GM18502 (cell line): Measurements from ENCODE around the gene NUMA1.

Source experiments
- ATAC-seq: cut with Tn5 transposase; IDR thresholded peaks from one replicate; pipeline ENCODE4 v1.9.1; 2021; ENCODE audit warnings: mild to moderate bottlenecking; ENCODE audit not compliant: unreplicated experiment, poor library complexity

Gene NUMA1

DNA sequence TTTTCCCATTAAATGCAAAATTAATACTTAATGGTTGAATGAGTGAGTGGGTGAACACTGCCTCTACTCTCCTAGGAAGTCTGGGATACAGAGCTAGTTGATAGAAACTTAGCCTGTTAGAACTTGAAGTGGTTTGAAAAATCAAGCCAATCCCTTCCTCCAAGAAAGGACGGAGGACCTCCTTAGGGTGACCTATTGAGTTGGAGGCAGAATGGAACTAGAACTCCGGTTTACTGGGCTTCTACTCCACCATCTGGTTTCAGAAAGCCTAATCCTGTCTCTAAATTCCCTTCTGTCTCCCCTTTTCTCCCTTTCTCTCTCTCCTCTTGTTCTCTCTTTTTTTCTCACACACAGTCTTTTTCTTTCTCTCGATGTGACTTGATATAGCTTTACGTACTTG, 101.2 kb downstream of the NUMA1 start:
- no peak for ATAC-seq

DNA sequence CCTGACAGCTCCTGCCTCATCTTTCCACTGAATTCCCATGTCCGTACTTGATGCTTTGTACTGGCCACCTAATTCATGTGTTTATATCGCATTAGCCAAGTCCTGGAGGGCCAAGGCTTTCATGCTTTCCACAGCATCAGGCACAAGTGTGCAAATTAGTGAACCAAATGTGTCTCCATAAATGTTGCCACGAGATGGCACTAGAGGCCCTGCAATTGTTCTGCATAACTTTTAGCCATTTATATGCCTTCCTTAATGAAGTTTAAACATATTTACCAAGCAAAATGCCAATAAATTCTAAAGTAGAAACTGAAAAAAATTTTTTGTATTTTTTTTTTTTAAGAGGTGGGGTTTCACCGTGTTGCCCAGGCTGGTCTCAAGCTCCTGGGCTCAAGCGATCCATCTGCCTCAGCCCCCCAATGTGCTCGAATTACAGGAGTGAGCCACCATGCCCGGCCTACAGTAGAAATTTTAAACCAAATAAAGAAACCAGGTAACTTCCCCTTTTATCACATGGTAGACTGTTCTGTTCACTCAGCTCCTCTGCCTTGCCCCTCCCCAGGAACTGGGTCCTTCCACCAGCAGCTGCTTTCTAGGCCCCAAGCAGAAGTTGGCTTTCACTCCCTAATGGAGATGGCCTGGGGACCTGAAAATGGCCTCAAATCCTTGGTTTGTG, 102.5 kb downstream of the NUMA1 start:
- no peak for ATAC-seq

DNA sequence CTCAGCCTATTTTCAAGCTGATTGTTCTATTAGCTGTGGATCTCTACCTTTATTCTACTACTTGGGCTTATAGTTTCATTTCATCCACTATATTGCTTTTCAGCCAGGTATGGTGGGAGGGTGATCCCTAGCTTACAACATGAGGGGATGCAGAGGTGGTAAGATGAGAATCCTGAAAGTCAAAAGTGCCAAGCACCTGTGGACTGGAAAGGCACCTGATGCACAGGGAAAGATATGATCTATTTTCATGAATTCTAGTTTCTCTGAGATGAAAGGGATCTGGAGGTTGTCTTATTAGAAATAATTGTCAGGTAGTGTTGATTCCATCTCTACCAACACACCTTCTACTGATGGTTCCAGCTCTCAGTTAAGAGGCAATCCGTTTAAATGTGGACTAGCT, 103.3 kb downstream of the NUMA1 start:
- no peak for ATAC-seq

DNA sequence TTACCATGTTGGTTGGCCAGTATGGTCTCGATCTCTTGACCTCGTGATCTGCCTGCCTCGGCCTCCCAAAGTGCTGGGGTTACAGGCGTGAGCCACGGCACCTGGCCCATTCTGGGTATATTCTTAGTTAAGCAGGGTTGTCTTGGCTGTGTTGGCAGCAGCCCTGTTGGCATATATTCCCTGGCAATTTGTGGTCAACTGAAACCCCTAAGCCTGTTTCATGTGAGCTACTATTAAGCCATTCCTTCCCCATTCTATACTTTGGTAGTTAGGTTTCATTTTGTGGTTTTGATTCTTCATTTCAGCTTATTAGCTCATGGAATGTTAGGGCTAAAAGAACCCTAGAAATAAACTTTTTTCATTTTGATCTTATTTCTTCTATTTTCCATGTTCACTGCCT, 103.8 kb downstream of the NUMA1 start:
- ATAC-seq = no peak

- ATAC-seq = no peak
These were observed 108.7 kb downstream of the NUMA1 start for GRCh38 chr11:71971680-71972079.

GRCh38 chr11:71964641-71965040, 115.7 kb downstream of the NUMA1 start:
- ATAC-seq = no peak

GRCh38 chr11:71963468-71963867, 116.9 kb downstream of the NUMA1 start:
- no peak for ATAC-seq

GRCh38 chr11:71962428-71963038, 117.8 kb downstream of the NUMA1 start:
- peak; percentile 66 for ATAC-seq

GRCh38 chr11:71955898-71956456, 124.4 kb downstream of the NUMA1 start:
- ATAC-seq = no peak
